GM21390 (cell line): ENCODE results near the gene LATS1.
A peak's percentile ranks its signal among the peaks of the same experiment; 100 is the strongest.
"Not testable (repeated sequence)": the region's sequence is repeated elsewhere in the genome, so short reads cannot be mapped to it uniquely, and the experiment has no call there.

Experiments
- ATAC-seq: cut with Tn5 transposase; IDR thresholded peaks from one replicate; pipeline ENCODE4 v1.9.1; 2021; ENCODE audit not compliant: unreplicated experiment

LATS1 gene

GRCh38 chr6:149680503-149680902 is 37.4 kb downstream of the LATS1 start:
- ATAC-seq: no peak

- not testable (repeated sequence) for ATAC-seq
Measured at GRCh38 chr6:149672265-149672664, 45.6 kb downstream of the LATS1 start.

- ATAC-seq: no peak
Measured at GRCh38 chr6:149660028-149660427, 57.9 kb downstream of the LATS1 start.

- ATAC-seq: no peak
Measured at GRCh38 chr6:149657441-149657840, 60.5 kb downstream of the LATS1 start.

GRCh38 chr6:149651056-149651455 is 66.8 kb downstream of the LATS1 start:
- no peak for ATAC-seq

GRCh38 chr6:149648148-149649145 is 69.5 kb downstream of the LATS1 start, which contains the start of gene KATNA1:
Gene KATNA1, minus strand, starts transcription at chr6:149648714. Its CDS starts 10,167 bp downstream, at chr6:149638547.
- peak; percentile 88 for ATAC-seq

GRCh38 chr6:149646599-149646998 is 71.3 kb downstream of the LATS1 start:
- no peak for ATAC-seq

- ATAC-seq: peak; percentile 40
Measured at GRCh38 chr6:149642829-149643580, 74.9 kb downstream of the LATS1 start.

- no peak for ATAC-seq
Measured at GRCh38 chr6:149636124-149636523, 81.8 kb downstream of the LATS1 start.

- no peak for ATAC-seq
Measured at GRCh38 chr6:149634315-149634714, 83.6 kb downstream of the LATS1 start.

- peak; percentile 88 for ATAC-seq
Measured at GRCh38 chr6:149628875-149629510, 88.9 kb downstream of the LATS1 start.

GRCh38 chr6:149627672-149628071 is 90.2 kb downstream of the LATS1 start:
- ATAC-seq: no peak

GRCh38 chr6:149615805-149616204 is 102.1 kb downstream of the LATS1 start:
- ATAC-seq: no peak

GRCh38 chr6:149614337-149614736 is 103.6 kb downstream of the LATS1 start:
- ATAC-seq: no peak

- ATAC-seq: peak; percentile 60
Measured at GRCh38 chr6:149608381-149608982, 109.4 kb downstream of the LATS1 start.
